Limb (tissue), 2 donors: ENCODE results near the gene ZNF771.
A peak's percentile ranks its signal among the peaks of the same experiment; 100 is the strongest.

Experiments
- DNase-seq, 2 donors: peaks; one replicate each; pipeline ENCODE4 v3.0.0-alpha.2; 2016; ENCODE audit errors: extremely low spot score in 2 of 2

ZNF771 gene

DNA sequence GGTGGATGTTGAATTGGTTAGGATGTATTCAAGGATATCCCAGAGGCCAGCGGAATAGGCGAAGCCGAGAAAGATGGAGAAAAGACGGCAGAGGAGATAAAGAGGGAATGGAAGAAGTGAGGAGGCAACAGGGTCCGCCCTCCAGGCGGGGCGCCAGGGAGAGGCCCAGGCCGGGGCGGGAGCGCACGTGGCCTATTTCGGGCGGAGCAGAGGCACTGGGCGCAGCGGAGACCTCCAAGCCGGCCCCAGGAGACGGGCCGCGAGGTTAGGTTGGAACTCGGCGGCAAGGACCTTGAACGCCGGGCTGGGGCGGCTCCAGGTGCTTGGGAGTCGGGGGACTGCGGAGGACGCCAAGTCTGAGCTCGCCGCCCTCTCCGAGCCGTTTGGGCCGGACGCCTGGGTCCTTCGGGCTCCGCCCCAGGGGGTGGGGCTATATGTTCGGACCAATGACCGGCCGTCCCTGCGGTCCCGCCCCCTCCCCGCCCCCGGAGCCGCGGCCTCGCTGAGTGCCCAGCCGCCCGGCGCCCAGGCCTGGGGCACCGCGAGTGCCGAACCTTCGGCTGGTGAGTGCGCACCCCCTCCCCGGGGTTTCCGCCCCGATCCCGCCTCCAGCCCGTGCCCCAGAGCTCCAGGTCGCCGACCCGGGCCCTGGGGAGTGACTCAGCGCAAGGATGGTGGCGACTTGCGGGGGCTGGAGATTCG, at the start of gene ZNF771:
TSS of gene ZNF771 (plus strand) at position 505 of the 702 bp plus-strand sequence. CDS start 448 bp downstream, outside the sequence.
- DNase-seq: peak; percentile 93 to 95

DNA sequence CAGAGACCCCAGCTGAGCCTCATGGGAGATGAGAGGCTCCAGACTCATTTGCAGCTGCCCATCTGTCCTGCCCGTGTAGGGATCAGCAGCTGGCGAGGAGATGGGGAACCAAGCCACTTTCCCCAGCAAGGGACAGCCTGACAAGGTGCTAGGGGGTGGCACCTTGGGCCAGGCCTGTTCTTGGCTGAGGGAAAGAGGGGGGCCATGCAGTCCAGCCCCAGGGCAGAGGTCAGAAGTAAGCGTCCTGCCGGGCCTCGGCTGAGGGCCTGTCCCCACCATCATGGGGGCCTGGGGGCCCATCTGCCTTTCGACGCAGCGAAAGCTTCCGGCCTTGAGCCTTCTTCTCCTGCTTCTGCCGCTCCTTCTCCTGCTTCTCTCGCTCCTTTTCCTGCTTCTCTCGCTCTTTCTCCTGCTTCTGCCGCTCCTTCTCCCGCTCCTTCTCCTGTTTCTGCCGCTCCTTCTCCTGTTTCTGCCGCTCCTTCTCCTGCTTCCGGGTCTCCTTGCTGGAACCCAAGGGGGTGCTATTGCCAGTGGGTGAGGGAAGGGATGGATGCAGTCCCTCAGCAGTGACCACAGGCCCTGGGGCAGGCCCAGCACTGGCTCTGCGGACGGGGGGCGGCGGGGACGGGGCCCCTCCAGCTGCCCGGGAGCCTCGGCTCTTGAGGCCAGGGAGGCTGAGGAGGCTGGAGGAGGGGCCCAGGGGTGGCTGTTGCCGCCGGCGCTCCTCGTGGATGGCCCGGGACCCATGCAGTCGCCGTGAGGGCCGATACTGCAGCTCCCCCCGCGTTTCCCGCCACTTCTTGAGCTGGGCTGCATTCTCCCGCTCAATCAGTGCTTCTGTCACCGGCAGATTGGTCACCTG, 49.5 kb upstream of the ZNF771 start:
- no peak for DNase-seq

DNA sequence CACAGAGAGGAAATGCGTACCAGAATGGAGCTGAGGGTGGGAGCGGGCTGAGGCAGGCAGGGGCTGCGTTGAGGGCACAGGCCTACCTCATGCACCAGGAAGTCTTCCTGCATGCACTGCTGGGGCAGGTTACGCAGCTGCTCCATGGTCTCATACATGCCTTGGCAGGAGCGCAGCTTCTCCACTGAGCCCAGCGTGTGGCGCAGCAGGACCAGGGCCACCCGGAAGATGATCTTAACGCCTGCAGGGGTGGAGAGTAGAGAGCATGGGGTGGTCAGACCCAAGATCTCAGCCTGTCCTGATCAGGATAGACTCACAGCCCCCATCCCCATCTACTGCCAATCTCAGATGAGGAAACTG, 48.8 kb upstream of the ZNF771 start:
- no peak for DNase-seq

- DNase-seq: no peak
Measured at GRCh38 chr16:30358990-30359870, 48.2 kb upstream of the ZNF771 start.

- no peak for DNase-seq
Measured at GRCh38 chr16:30359871-30360170, 47.6 kb upstream of the ZNF771 start.

GRCh38 chr16:30361180-30361579, 46.2 kb upstream of the ZNF771 start:
- DNase-seq: no peak

DNA sequence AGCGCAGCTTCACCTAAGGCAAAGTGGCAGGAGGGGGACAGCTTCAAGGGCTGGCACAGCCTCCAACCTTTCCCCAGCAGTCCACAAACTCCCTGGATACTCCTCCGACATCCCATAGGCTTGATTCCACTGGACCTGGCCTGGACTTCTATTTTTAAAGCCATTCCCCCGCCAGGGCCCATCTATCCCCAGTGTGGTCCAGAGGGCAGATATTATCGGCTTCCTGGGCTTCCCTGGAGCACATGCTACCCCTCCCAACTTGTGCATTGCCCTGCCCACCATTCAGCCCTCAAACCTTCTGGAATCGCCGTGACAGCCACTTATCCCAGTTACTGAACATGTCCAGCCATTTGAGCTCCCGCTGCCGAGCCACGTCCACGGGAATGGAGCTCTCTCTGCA, 42.2 kb upstream of the ZNF771 start:
- DNase-seq: no peak

DNA sequence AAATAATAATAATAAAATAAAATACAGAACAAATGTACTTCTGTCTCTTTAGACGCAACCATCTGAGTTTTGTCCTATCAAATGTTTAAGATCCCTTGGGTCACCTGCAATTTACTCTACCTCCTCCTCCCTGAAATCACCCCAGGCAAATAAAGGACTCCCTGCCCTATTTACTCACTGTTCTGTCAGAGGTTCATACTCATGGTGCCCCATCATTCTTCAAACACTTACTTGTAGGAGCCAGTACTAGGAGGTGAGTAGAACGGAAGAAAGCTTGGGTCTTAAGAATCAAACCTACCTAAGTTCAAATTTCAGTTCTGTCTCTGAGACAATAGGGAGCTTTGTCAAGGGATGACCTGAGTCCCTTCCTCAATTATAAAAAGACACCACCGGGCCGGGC, 40.9 kb upstream of the ZNF771 start:
- DNase-seq: no peak

DNA sequence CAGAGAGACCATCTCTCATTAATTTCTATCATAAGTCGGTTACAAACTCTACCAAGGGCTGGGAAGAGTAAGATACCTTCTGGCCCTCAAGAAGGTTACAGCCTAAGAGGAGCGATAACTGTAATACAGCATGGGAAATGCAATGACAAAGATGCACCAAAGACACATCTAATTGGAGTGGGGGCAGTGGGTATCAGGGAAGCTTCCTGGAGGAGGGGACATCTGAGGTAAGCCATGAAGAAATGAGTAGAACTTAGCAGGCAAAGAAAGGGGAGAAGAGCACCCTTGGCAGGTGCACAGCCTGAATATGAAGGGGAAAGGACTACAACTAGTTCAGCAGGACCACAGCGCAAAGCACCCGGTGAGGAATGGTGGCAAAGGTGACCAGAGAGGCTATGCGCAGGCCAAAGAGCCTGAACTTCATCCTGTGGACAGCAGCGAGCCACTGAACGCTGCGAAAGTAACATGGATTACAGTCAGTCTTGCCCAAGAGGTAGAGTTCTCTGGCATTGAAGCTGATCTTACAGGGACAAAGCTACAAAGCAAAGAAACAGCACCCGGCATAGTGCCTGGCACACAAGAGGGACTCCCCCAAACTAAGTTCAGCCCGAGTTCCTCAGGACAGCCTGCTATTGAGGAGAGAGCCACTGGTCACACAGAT, 39.9 kb upstream of the ZNF771 start:
- DNase-seq: no peak

DNA sequence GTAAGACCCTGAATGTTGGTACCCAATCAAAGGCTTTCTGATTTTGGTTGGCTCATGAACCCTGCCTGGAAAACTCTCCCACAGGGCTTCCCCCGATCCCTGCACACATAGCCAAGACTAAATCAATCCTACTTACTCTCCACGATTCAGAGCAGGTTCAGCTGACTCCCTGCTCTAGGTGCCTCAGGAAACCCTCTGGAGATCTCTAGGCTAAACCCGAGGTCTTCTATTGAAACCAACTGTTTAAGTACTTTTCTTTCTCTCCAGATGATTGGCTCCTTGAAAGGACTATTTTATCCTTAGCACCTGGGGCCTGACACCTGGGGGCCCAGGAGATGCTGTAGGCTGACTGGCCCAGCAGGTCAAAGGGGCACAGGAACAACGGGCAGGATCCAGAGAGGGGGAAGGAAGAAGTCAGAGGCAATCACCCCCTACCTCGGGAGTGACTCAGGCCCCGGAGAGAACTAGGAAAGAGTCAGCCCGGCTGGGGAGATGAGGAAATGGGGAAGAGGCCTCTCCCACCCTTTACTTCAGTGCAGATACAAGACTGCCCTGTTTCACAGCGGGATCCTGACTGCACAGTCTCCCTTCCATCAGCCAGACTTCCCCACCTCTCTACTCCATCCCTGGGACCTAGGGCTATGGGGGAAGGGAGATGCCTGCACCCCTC, 39.1 kb upstream of the ZNF771 start:
- no peak for DNase-seq

- no peak for DNase-seq
Measured at GRCh38 chr16:30368792-30369090, 38.7 kb upstream of the ZNF771 start.

GRCh38 chr16:30369091-30369937, 38.1 kb upstream of the ZNF771 start:
- DNase-seq: no peak

GRCh38 chr16:30369938-30370455, 37.4 kb upstream of the ZNF771 start:
- DNase-seq: no peak

DNA sequence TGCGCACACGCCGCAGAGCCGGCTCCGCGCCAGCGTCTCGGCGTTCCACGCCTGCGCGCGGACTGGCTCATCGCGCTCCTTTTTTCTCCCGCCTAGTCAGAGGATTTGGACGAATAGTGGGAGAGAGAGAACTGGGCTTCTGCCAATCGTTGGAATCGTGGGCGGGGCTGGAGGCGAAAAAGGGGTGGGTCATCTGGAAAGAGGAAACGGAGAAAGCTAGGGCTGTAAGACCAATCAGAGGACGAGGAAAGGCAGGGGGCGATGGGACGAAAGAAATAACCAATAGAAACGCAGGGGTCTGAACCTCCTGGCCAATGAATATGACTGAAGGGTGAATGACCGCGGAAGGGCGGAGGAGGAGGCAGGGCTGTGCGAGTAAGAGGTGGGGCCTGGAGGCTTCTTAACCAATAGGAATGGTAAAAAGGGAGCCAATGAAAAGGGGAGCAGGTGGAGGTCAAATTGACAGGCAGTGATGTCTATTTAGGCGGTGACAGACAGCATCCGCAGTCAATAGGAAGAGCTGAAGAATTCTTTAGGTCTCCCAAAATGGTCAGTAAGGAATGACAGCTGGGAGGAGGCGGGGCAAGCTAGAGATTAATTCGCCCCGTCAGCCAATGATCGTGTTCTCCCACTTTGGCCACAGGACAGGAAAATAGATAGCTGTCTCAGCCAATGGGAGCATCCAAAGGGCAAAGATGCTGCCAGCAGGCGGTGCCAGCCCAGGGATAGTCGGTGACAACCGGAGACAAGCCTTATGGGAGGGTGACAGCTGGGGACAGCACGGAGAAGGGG, 36.8 kb upstream of the ZNF771 start, which contains the start of gene TBC1D10B:
TSS of gene TBC1D10B (minus strand) at position 39 of the 792 bp plus-strand sequence. CDS start 311 bp downstream, outside the sequence.
- DNase-seq: peak; percentile 100

DNA sequence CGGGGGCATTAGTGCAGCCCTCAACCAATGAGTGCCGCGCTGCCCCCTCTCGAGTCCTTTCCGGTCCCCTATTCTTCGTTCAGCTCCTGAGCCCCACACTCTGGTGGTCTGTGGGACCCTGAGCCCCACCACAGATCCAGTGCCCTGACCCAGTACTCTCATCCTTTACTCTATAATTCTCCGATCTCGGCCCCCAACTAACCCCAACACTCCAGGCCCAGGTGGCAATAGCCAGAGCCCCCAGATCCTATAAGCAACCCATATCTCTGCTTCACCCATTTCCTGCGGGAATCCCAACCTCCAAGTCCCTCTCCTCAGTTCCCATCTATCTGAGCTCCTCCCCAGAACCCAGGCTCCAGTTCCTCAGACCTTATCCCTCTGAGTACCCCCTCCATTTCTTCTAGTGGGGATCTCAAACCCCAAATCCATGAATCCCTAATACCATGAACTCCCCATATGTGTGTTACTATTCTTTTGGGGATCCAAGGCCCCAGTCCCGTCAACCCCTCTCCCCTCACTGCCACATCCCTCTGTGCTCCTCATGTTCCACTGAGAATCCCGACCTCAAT, 36.1 kb upstream of the ZNF771 start:
- no peak for DNase-seq

DNA sequence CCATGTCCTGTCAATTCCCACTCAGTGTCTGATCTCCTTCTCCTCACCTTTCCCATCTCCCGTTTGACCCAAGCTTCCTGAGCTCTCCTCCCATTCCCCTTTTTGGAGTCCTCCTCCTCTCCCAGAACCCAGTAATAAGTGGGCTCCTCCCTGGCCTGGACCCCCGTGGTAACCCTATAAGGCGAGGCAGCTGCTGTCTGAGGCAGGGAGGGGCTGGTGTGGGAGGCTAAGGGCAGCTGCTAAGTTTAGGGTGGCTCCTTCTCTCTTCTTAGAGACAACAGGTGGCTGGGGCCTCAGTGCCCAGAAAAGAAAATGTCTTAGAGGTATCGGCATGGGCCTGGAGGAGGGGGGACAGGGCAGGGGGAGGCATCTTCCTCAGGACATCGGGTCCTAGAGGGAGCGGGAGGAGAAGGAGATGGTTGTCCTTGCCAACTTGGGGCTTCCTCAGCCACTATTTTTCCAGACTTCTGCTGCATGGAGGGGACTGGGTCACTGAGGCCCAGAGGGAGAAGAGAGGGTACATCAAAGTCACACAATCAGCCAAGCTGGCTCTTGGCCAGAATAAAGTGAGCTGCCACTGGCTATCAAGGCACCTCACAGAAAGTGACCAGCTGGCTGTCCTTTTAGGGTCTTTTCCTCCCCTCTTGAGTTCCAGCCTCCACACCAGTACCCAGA, 35.2 kb upstream of the ZNF771 start:
- DNase-seq: peak; percentile 56 to 68

DNA sequence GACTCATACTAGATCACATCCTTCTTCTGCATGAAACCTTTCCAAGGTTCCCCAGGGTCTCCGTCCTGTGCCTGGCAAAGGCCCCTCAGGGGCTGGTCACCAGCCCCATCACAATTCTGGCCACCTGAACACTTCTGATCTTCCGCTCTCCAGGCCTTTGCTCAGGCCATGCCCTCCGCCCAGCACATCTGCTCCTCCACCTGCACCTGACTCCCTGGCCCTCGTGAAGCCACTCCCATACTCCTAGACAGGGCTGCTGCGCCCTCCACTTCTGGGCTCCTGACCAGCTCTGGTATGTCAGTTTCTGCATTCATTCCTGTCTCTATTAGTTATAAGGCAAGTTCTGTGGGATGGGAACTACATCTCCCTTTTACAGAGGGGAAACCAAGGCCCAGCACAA, 34.7 kb upstream of the ZNF771 start:
- DNase-seq: no peak

GRCh38 chr16:30374538-30374937, 32.9 kb upstream of the ZNF771 start, which contains the start of gene MYL11:
MYL11 (plus strand) TSS chr16:30374802; CDS start chr16:30374858, 56 bp downstream.
- no peak for DNase-seq
